Measurements from ENCODE around the gene CCDC69. TPM values are rescaled to one million over a fixed set of nuclear protein-coding genes. Genes with fewer than 3 reads are reported as not detected.

CCDC69 gene
- total RNA-seq, 2 experiments from 2014 or later, result 33.0 to 34.5 TPM

GRCh38 chr5:151138114-151138513 is 85.8 kb downstream of the CCDC69 start:
- POLR2A ChIA-PET, result interaction anchor here (0.9 to 1.3 kb wide), 2 partner anchors 11 to 13 kb away, joined by 5 to 6 read pairs; no protein-coding TSS in a partner anchor
- no peak overlapping the region for H3K4me3 Mint-ChIP-seq

GRCh38 chr5:151137067-151137825 is 86.6 kb downstream of the CCDC69 start:
- ChIA-PET CTCF (interaction anchor here (1.0 to 11.4 kb wide), 5 partner anchors 11 to 46 kb away, joined by 3 to 149 read pairs (median 10); no protein-coding TSS in a partner anchor), POLR2A (interaction anchor here (0.9 to 1.3 kb wide), 2 partner anchors 10 to 12 kb away, joined by 5 to 6 read pairs; no protein-coding TSS in a partner anchor)
- peaks cover 80% of the 10 kb centered on the region for H3K36me3 Mint-ChIP-seq (ENCODE audit: low read depth)
- peaks cover 62% of the 10 kb centered on the region for H3K4me1 Mint-ChIP-seq (ENCODE audit: low read depth)
- no peaks in the 10 kb centered on the region for H3K9me3 Mint-ChIP-seq
- no peaks in the 10 kb centered on the region for H3K27me3 Mint-ChIP-seq
- no peak for TF ChIP-seq CTCF (IDR thresholded peaks at IDR 0.05)
- DNase-seq, result no peak
- ATAC-seq, result no peak
- H3K4me3 Mint-ChIP-seq, result no peak overlapping the region
- peak overlapping the region; percentile 16 for H3K27ac Mint-ChIP-seq
- intact Hi-C loops (cut with micrococcal nuclease), result no loop called here

More at GRCh38 chr5:151138114-151138513, 85.8 kb downstream of the CCDC69 start:
- CTCF ChIA-PET, result interaction anchor here (1.4 to 11.4 kb wide), 5 partner anchors 11 to 27 kb away, joined by 3 to 149 read pairs (median 10); no protein-coding TSS in a partner anchor
- Mint-ChIP-seq H3K9me3 (no peaks in the 10 kb centered on the region), H3K27ac (peak overlapping the region; percentile 44), H3K36me3 (ENCODE audit: low read depth) (peaks cover 76% of the 10 kb centered on the region), H3K27me3 (no peaks in the 10 kb centered on the region), H3K4me1 (ENCODE audit: low read depth) (peaks cover 64% of the 10 kb centered on the region)
- no peak for DNase-seq
- no peak for ATAC-seq
- no peak for TF ChIP-seq CTCF (IDR thresholded peaks at IDR 0.05)
- intact Hi-C loops (cut with micrococcal nuclease), result no loop called here

GRCh38 chr5:151134228-151134627 is 89.7 kb downstream of the CCDC69 start:
- H3K9me3 Mint-ChIP-seq, result no peaks in the 10 kb centered on the region
- no peak for ATAC-seq
- peaks cover 56% of the 10 kb centered on the region for H3K4me1 Mint-ChIP-seq (ENCODE audit: low read depth)
- ChIA-PET POLR2A (interaction anchor here (1.0 to 1.7 kb wide), 2 partner anchors 9 to 75 kb away, joined by 3 read pairs; no protein-coding TSS in a partner anchor), CTCF (interaction anchor here (1.0 to 11.4 kb wide), 7 partner anchors 8 to 104 kb away, joined by 3 to 149 read pairs (median 6); no protein-coding TSS in a partner anchor)
- DNase-seq, result no peak
- no peak overlapping the region for H3K4me3 Mint-ChIP-seq
- H3K27ac Mint-ChIP-seq, result no peak overlapping the region
- peaks cover 88% of the 10 kb centered on the region for H3K36me3 Mint-ChIP-seq (ENCODE audit: low read depth)
- no peaks in the 10 kb centered on the region for H3K27me3 Mint-ChIP-seq
- intact Hi-C loops (cut with micrococcal nuclease), result no loop called here
- no peak for TF ChIP-seq CTCF (IDR thresholded peaks at IDR 0.05)

- Mint-ChIP-seq H3K4me1 (ENCODE audit: low read depth) (peaks cover 54% of the 10 kb centered on the region), H3K36me3 (ENCODE audit: low read depth) (peaks cover 88% of the 10 kb centered on the region), H3K4me3 (no peak overlapping the region), H3K27ac (peak overlapping the region; percentile 39), H3K9me3 (no peaks in the 10 kb centered on the region), H3K27me3 (no peaks in the 10 kb centered on the region)
- CTCF ChIA-PET, result interaction anchor here (1.0 to 11.4 kb wide), 6 partner anchors 7 to 85 kb away, joined by 3 to 149 read pairs (median 21); no protein-coding TSS in a partner anchor
- intact Hi-C loops (cut with micrococcal nuclease), result no loop called here
- POLR2A ChIA-PET, result no interaction called here
- TF ChIP-seq CTCF (IDR thresholded peaks at IDR 0.05), result no peak
- DNase-seq (no peak), ATAC-seq (no peak)
Observed at GRCh38 chr5:151132963-151133362, 90.9 kb downstream of the CCDC69 start.

Other genes starting within 250 kb of the CCDC69 start
- gene GPX3, start 203.5 kb downstream of the CCDC69 start, total RNA-seq, result not detected
- 100 to 1,000 TPM; 222 TPM for gene TNIP1, start 143.1 kb downstream of the CCDC69 start, total RNA-seq
- 100 to 1,000 TPM; 328 to 336 TPM for gene ANXA6, start 66.3 kb downstream of the CCDC69 start, total RNA-seq
- 10 to 100 TPM; 13.3 to 13.7 TPM for gene GM2A, start 29.1 kb upstream of the CCDC69 start, total RNA-seq
- not detected for gene SLC36A3, start 79.7 kb upstream of the CCDC69 start, total RNA-seq
- not detected for gene SLC36A2, start 123.5 kb upstream of the CCDC69 start, total RNA-seq
- gene SLC36A1, start 223.5 kb upstream of the CCDC69 start, total RNA-seq, result 1 to 10 TPM; 3.5 to 3.7 TPM

Data from activated CD8-positive, alpha-beta T cell treated with anti-CD3 and anti-CD28 coated beads for 36 hours (primary cell).